ENCODE results near the gene ACOT9.

DNA sequence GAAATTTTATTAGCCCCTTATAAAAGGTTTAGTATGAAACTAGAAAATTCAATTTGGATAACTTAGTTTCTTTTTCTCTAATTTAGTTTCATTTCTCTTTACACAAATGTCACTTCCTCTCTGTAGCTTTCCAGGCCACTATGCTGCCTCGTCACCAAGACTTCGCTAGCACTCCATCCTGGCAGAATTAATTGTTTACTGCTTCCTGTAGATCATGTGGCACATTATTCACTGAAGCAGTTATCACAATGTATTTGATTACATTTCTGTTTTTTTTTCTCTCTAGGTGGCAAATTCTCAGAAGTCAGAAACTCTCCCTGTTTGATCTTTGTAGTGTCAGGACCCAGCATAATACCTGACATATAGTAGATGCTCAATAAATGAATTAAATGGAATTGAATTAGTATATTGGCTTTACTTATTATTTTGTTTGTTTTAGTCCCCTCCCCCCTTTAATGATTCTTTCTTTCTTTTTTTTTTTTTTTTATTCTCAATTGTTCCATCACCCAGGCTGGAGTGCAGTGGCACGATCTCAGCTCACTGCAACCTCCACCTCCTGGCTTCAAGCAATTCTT lies 30.6 kb upstream of the ACOT9 start:
- TF ChIP-seq, protein P1, sequence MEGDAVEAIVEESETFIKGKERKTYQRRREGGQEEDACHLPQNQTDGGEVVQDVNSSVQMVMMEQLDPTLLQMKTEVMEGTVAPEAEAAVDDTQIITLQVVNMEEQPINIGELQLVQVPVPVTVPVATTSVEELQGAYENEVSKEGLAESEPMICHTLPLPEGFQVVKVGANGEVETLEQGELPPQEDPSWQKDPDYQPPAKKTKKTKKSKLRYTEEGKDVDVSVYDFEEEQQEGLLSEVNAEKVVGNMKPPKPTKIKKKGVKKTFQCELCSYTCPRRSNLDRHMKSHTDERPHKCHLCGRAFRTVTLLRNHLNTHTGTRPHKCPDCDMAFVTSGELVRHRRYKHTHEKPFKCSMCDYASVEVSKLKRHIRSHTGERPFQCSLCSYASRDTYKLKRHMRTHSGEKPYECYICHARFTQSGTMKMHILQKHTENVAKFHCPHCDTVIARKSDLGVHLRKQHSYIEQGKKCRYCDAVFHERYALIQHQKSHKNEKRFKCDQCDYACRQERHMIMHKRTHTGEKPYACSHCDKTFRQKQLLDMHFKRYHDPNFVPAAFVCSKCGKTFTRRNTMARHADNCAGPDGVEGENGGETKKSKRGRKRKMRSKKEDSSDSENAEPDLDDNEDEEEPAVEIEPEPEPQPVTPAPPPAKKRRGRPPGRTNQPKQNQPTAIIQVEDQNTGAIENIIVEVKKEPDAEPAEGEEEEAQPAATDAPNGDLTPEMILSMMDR (conservative IDR thresholded peaks at IDR 0.05; ENCODE audit: low read length): no peak
- no peak for TF ChIP-seq EZH2phosphoT487 (IDR thresholded peaks at IDR 0.05; ENCODE audit: borderline replicate concordance)

Measured in Loucy (cell line).